Activated CD4-positive, alpha-beta T cell treated with anti-CD3 and anti-CD28 coated beads for 48 hours (primary cell): ENCODE results near the gene MTRF1.

Experiments used
- DNase-seq: peaks from one replicate; pipeline ENCODE4 v3.0.0-alpha.2; 2020

Gene MTRF1

GRCh38 chr13:41276824-41277223, 13.4 kb upstream of the MTRF1 start:
- DNase-seq, result no peak

GRCh38 chr13:41274881-41275280, 11.5 kb upstream of the MTRF1 start:
- no peak for DNase-seq

- DNase-seq, result no peak
Observed at GRCh38 chr13:41273831-41274441, 10.6 kb upstream of the MTRF1 start.

- DNase-seq, result no peak
Observed at GRCh38 chr13:41271456-41272285, 8.3 kb upstream of the MTRF1 start.

- no peak for DNase-seq
Observed at GRCh38 chr13:41268764-41269163, 5.4 kb upstream of the MTRF1 start.

GRCh38 chr13:41267106-41267505, 3.7 kb upstream of the MTRF1 start:
- DNase-seq, result no peak

GRCh38 chr13:41259875-41260501, 3.4 kb downstream of the MTRF1 start:
- no peak for DNase-seq

GRCh38 chr13:41257535-41257934, 5.8 kb downstream of the MTRF1 start:
- DNase-seq, result no peak

GRCh38 chr13:41254902-41255301, 8.5 kb downstream of the MTRF1 start:
- DNase-seq, result no peak

- DNase-seq, result no peak
Observed at GRCh38 chr13:41250993-41251392, 12.4 kb downstream of the MTRF1 start.

GRCh38 chr13:41246969-41247680, 16.3 kb downstream of the MTRF1 start:
- DNase-seq, result no peak

GRCh38 chr13:41244556-41244955, 18.8 kb downstream of the MTRF1 start:
- DNase-seq, result no peak

- DNase-seq, result no peak
Observed at GRCh38 chr13:41241626-41242025, 21.8 kb downstream of the MTRF1 start.

GRCh38 chr13:41236369-41236768, 27.0 kb downstream of the MTRF1 start:
- no peak for DNase-seq

- no peak for DNase-seq
Observed at GRCh38 chr13:41232578-41233480, 30.5 kb downstream of the MTRF1 start.

- DNase-seq, result no peak
Observed at GRCh38 chr13:41231786-41232185, 31.6 kb downstream of the MTRF1 start.

- DNase-seq, result no peak
Observed at GRCh38 chr13:41231025-41231677, 32.2 kb downstream of the MTRF1 start.

GRCh38 chr13:41229356-41229755, 34.0 kb downstream of the MTRF1 start:
- no peak for DNase-seq

GRCh38 chr13:41224113-41225110, 39.0 kb downstream of the MTRF1 start:
- no peak for DNase-seq

- peak; percentile 62 for DNase-seq
Observed at GRCh38 chr13:41222259-41222852, 41.0 kb downstream of the MTRF1 start.
